ENCODE data around the gene BAIAP2L1. TPM values are rescaled to one million over a fixed set of nuclear protein-coding genes. Genes with fewer than 3 reads are reported as not detected.
A peak's percentile ranks its signal among the peaks of the same experiment; 100 is the strongest.

BAIAP2L1 gene
- total and polyA plus RNA-seq, 9 of the 15 experiments (the other 6 are each of a cell fraction or from before 2014, with no cell fraction given) = 4.2 to 29.8 (median 15.5) TPM

DNA sequence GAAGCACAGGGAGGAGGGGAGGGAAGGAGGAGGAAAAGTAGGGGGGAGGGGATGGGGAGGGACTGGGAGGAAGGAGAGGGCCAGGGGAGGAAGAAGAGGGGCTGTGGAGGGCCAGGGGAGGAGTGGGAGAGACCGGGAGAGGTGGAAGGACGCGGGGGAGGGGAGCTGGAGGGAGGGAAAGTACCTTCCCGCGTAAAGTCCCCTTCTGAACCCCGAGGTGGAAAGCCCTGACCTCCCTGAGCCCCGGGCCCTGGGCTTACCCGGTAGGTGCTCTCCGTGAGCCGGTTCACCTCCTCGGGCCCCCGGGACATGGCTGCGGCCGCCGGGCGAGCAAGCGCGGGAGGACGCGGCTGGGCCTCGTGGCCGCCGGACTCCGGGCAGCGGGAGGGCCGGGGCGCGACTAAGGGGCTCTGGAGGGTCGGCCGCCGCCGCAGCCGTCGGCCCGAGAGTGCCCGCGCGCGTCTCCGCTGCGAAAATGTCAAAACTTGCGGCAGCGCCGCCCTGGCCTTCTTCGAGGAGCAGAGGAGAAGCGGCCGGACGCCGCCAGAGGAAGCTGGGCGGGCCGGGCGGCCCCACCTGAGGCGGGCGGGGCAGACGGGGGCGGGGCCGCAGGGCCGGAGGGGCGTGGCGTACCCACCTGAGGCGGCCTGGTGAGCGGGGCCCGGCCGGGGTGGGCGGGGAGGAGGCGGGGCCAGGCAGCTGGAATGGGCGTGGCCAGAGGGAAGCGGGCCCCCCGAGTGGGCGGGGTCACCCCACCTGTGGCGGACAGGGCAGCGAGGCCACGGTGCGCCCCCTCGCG lies at the start of gene BAIAP2L1 (continued):
- no peak for TF ChIP-seq NELFE (IDR thresholded peaks at IDR 0.05; ENCODE audit: insufficient read depth, insufficient read length)
- TF ChIP-seq NCOR1 (IDR thresholded peaks at IDR 0.05) = no peak
- TF ChIP-seq YY1 (IDR thresholded peaks at IDR 0.05; ENCODE audit: borderline replicate concordance in 1 of 3, control insufficient read depth in 1 of 3, extremely low read depth in 1 of 3, insufficient read depth in 3 of 3, insufficient read length in 1 of 3, insufficient replicate concordance in 2 of 3, low read depth in 1 of 3, low read length in 2 of 3) = peak in 2 of 3 experiments; percentile 3 to 76
- no peak for TF ChIP-seq CBFA2T3 (IDR thresholded peaks at IDR 0.05)
- TF ChIP-seq, protein P1, sequence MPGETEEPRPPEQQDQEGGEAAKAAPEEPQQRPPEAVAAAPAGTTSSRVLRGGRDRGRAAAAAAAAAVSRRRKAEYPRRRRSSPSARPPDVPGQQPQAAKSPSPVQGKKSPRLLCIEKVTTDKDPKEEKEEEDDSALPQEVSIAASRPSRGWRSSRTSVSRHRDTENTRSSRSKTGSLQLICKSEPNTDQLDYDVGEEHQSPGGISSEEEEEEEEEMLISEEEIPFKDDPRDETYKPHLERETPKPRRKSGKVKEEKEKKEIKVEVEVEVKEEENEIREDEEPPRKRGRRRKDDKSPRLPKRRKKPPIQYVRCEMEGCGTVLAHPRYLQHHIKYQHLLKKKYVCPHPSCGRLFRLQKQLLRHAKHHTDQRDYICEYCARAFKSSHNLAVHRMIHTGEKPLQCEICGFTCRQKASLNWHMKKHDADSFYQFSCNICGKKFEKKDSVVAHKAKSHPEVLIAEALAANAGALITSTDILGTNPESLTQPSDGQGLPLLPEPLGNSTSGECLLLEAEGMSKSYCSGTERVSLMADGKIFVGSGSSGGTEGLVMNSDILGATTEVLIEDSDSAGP (CRISPR knock-in tag; IDR thresholded peaks at IDR 0.05) = no peak
- TF ChIP-seq MYC (IDR thresholded peaks at IDR 0.05; ENCODE audit: low read depth, low read length) = peak; percentile 65; the same call in 1 of the 2 replicates
- TF ChIP-seq MYC (CRISPR knock-in tag; IDR thresholded peaks at IDR 0.05; ENCODE audit: borderline replicate concordance, low read depth) = no peak
- no peak for TF ChIP-seq KLF13 (tag; IDR thresholded peaks at IDR 0.05; ENCODE audit: borderline replicate concordance, low read depth)
- TF ChIP-seq ZNF766 (CRISPR knock-in tag; conservative IDR thresholded peaks at IDR 0.05) = no peak
- TF ChIP-seq, protein P2, sequence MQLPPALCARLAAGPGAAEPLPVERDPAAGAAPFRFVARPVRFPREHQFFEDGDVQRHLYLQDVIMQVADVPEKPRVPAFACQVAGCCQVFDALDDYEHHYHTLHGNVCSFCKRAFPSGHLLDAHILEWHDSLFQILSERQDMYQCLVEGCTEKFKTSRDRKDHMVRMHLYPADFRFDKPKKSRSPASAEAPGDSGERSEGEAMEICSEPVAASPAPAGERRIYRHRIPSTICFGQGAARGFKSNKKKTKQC (CRISPR knock-in tag; IDR thresholded peaks at IDR 0.05) = peak; percentile 79
- TF ChIP-seq CBX8 (IDR thresholded peaks at IDR 0.05; ENCODE audit: borderline replicate concordance, extremely low read depth, low read depth, low read length, poor library complexity, severe bottlenecking) = no peak
- peak; percentile 82 for TF ChIP-seq CXXC5 (CRISPR knock-in tag; IDR thresholded peaks at IDR 0.05)
- TF ChIP-seq ARID3B (CRISPR knock-in tag; IDR thresholded peaks at IDR 0.05; ENCODE audit: borderline replicate concordance) = no peak
- peak; percentile 70 for TF ChIP-seq PRDM10 (IDR thresholded peaks at IDR 0.05; ENCODE audit: partially characterized antibody)
- no peak for TF ChIP-seq KAT8 (IDR thresholded peaks at IDR 0.05; ENCODE audit: low read depth)
- no peak for TF ChIP-seq ELK3 (CRISPR knock-in tag; IDR thresholded peaks at IDR 0.05)
